ENCODE data around the gene RNF13.

DNA sequence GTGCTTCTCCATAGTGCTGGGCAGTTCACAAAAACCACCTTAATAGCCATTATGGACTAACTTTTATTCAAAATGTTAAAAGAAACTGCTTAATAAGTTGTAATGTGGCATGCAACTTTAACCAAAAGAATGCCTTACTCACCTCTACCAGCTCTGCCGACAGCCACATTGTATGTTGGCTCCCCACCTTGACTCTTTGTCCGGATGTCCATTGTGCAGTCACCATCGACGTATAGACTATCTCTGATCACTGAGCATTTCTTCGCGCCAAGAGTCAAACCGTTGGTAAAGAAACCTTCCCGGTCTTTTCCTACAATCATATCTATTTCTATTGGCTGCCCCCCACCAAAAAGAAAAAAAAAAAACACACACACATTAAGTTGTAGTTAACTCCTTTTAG is 155.2 kb downstream of the RNF13 start:
- TF ChIP-seq, protein P1, sequence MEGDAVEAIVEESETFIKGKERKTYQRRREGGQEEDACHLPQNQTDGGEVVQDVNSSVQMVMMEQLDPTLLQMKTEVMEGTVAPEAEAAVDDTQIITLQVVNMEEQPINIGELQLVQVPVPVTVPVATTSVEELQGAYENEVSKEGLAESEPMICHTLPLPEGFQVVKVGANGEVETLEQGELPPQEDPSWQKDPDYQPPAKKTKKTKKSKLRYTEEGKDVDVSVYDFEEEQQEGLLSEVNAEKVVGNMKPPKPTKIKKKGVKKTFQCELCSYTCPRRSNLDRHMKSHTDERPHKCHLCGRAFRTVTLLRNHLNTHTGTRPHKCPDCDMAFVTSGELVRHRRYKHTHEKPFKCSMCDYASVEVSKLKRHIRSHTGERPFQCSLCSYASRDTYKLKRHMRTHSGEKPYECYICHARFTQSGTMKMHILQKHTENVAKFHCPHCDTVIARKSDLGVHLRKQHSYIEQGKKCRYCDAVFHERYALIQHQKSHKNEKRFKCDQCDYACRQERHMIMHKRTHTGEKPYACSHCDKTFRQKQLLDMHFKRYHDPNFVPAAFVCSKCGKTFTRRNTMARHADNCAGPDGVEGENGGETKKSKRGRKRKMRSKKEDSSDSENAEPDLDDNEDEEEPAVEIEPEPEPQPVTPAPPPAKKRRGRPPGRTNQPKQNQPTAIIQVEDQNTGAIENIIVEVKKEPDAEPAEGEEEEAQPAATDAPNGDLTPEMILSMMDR (conservative IDR thresholded peaks at IDR 0.05 in 1 of 2, IDR thresholded peaks at IDR 0.05 in 1 of 2; ENCODE audit: extremely low read depth in 1 of 2, insufficient read depth in 1 of 2, low read depth in 1 of 2, low read length in 2 of 2), result no peak
- no peak for TF ChIP-seq EZH2 (IDR thresholded peaks at IDR 0.05; ENCODE audit: borderline replicate concordance, low read length)

All from mammary epithelial cell (primary cell).